ENCODE measurements around the gene PAQR8. TPM values are rescaled to one million over a fixed set of nuclear protein-coding genes. Genes with fewer than 3 reads are reported as not detected.
A peak's percentile ranks its signal among the peaks of the same experiment; 100 is the strongest.

The PAQR8 gene
- total and polyA plus RNA-seq, 2 of the 13 experiments (the other 11 are each of a cell fraction or from before 2014, with no cell fraction given), result 37.7 to 50.7 TPM

DNA sequence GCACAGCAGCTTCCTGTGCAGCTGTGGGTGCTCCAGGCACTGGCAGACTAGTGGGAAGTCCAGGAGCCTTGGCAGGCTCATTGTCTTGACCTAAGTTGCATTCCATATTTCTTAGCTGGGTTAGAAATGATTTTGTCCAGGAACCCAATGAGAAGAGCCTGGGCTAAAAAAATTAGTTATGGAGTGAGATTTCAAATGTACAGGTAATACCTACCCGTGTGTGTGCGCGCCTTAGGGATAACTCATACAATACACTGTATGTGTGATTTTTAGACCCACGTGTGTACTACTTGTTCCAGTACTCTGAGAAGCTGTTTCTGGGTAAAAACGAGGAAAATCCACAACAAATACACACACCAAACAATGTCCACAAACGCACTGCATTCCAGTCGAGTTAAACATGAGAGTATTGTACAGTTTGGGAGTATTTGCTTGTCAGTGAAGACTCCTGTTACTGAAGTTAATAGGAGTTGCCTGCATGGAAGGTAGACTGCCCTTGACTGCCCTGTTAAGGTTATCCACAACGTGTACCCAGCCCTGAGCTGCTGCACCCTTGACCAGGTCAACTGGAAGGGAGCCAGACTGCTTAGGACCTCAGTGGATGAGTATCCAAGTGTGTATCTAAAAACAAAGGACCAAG is 1.4 kb downstream of the PAQR8 start (continued):
- TF ChIP-seq, protein P1, sequence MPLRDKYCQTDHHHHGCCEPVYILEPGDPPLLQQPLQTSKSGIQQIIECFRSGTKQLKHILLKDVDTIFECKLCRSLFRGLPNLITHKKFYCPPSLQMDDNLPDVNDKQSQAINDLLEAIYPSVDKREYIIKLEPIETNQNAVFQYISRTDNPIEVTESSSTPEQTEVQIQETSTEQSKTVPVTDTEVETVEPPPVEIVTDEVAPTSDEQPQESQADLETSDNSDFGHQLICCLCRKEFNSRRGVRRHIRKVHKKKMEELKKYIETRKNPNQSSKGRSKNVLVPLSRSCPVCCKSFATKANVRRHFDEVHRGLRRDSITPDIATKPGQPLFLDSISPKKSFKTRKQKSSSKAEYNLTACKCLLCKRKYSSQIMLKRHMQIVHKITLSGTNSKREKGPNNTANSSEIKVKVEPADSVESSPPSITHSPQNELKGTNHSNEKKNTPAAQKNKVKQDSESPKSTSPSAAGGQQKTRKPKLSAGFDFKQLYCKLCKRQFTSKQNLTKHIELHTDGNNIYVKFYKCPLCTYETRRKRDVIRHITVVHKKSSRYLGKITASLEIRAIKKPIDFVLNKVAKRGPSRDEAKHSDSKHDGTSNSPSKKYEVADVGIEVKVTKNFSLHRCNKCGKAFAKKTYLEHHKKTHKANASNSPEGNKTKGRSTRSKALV (CRISPR knock-in tag; IDR thresholded peaks at IDR 0.05), result 0 out of 2 replicates have a peak, but pooled peaks have one; percentile 41
- TF ChIP-seq MAFG (CRISPR knock-in tag; IDR thresholded peaks at IDR 0.05), result no peak
- TF ChIP-seq, protein P2, sequence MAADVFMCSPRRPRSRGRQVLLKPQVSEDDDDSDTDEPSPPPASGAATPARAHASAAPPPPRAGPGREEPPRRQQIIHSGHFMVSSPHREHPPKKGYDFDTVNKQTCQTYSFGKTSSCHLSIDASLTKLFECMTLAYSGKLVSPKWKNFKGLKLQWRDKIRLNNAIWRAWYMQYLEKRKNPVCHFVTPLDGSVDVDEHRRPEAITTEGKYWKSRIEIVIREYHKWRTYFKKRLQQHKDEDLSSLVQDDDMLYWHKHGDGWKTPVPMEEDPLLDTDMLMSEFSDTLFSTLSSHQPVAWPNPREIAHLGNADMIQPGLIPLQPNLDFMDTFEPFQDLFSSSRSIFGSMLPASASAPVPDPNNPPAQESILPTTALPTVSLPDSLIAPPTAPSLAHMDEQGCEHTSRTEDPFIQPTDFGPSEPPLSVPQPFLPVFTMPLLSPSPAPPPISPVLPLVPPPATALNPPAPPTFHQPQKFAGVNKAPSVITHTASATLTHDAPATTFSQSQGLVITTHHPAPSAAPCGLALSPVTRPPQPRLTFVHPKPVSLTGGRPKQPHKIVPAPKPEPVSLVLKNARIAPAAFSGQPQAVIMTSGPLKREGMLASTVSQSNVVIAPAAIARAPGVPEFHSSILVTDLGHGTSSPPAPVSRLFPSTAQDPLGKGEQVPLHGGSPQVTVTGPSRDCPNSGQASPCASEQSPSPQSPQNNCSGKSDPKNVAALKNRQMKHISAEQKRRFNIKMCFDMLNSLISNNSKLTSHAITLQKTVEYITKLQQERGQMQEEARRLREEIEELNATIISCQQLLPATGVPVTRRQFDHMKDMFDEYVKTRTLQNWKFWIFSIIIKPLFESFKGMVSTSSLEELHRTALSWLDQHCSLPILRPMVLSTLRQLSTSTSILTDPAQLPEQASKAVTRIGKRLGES (CRISPR knock-in tag; IDR thresholded peaks at IDR 0.05; ENCODE audit: borderline replicate concordance), result no peak
- TF ChIP-seq ZNF713 (CRISPR knock-in tag; IDR thresholded peaks at IDR 0.05), result no peak
- peak; percentile 27; the same call in 1 of the 2 replicates for TF ChIP-seq PPARG (CRISPR knock-in tag; conservative IDR thresholded peaks at IDR 0.05)
- no peak for TF ChIP-seq ZNF17 (CRISPR knock-in tag; IDR thresholded peaks at IDR 0.05)
- TF ChIP-seq MATR3 (CRISPR knock-in tag; IDR thresholded peaks at IDR 0.05), result no peak
- TF ChIP-seq ZNF484 (CRISPR knock-in tag; IDR thresholded peaks at IDR 0.05; ENCODE audit: borderline replicate concordance, low read depth), result no peak
- TF ChIP-seq ZNF703 (CRISPR knock-in tag; IDR thresholded peaks at IDR 0.05; ENCODE audit: borderline replicate concordance), result no peak
- TF ChIP-seq EED (CRISPR knock-in tag; IDR thresholded peaks at IDR 0.05), result no peak
- no peak; the same call in 1 of the 2 replicates for TF ChIP-seq TBX2 (CRISPR knock-in tag; IDR thresholded peaks at IDR 0.05; ENCODE audit: borderline replicate concordance)
- TF ChIP-seq, protein P3, sequence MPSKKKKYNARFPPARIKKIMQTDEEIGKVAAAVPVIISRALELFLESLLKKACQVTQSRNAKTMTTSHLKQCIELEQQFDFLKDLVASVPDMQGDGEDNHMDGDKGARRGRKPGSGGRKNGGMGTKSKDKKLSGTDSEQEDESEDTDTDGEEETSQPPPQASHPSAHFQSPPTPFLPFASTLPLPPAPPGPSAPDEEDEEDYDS (CRISPR knock-in tag; IDR thresholded peaks at IDR 0.05), result 0 out of 2 replicates have a peak, but pooled peaks have one; percentile 36
- TF ChIP-seq KLF6 (CRISPR knock-in tag; IDR thresholded peaks at IDR 0.05), result no peak
- TF ChIP-seq HNRNPH1 (optimal IDR thresholded peaks at IDR 0.05; ENCODE audit: low read depth, low read length), result no peak
- TF ChIP-seq, protein P4, sequence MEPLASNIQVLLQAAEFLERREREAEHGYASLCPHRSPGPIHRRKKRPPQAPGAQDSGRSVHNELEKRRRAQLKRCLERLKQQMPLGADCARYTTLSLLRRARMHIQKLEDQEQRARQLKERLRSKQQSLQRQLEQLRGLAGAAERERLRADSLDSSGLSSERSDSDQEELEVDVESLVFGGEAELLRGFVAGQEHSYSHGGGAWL (CRISPR knock-in tag; IDR thresholded peaks at IDR 0.05), result no peak
- no peak for TF ChIP-seq ZNF343 (CRISPR knock-in tag; IDR thresholded peaks at IDR 0.05)
- no peak for TF ChIP-seq SIN3B (IDR thresholded peaks at IDR 0.05; ENCODE audit: low read length)
- TF ChIP-seq, protein P5, sequence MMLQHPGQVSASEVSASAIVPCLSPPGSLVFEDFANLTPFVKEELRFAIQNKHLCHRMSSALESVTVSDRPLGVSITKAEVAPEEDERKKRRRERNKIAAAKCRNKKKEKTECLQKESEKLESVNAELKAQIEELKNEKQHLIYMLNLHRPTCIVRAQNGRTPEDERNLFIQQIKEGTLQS (CRISPR knock-in tag; IDR thresholded peaks at IDR 0.05), result no peak
- no peak for TF ChIP-seq HNRNPK (IDR thresholded peaks at IDR 0.05; ENCODE audit: low read depth, low read length, poor library complexity, severe bottlenecking)
- TF ChIP-seq STAT5B (CRISPR knock-in tag; IDR thresholded peaks at IDR 0.05), result no peak
- TF ChIP-seq ZNF264 (CRISPR knock-in tag; IDR thresholded peaks at IDR 0.05), result peak; percentile 47; the same call in 1 of the 2 replicates
- TF ChIP-seq, protein P6, sequence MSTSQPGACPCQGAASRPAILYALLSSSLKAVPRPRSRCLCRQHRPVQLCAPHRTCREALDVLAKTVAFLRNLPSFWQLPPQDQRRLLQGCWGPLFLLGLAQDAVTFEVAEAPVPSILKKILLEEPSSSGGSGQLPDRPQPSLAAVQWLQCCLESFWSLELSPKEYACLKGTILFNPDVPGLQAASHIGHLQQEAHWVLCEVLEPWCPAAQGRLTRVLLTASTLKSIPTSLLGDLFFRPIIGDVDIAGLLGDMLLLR (CRISPR knock-in tag; IDR thresholded peaks at IDR 0.05), result no peak
- no peak for TF ChIP-seq POGZ (CRISPR knock-in tag; IDR thresholded peaks at IDR 0.05)
- no peak for TF ChIP-seq SRSF9 (IDR thresholded peaks at IDR 0.05; ENCODE audit: borderline replicate concordance, insufficient read depth, low read depth, low read length, poor library complexity, severe bottlenecking)
